DMS79 (cell line): Measurements from ENCODE around the gene CAMKK2.
"Not testable (repeated sequence)": the region's sequence is repeated elsewhere in the genome, so short reads cannot be mapped to it uniquely, and the experiment has no call there.

Experiments
- DNase-seq: peaks from one replicate; lab custom pipeline; 2025; lab: John Stamatoyannopoulos, UW

Gene CAMKK2

GRCh38 chr12:121279071-121279375 lies 17.5 kb downstream of the CAMKK2 start:
- no peak for DNase-seq

- DNase-seq: no peak
Observed at GRCh38 chr12:121278169-121279070, 18.1 kb downstream of the CAMKK2 start.

- DNase-seq: no peak
Observed at GRCh38 chr12:121277374-121277759, 19.1 kb downstream of the CAMKK2 start.

GRCh38 chr12:121274036-121274763 lies 22.3 kb downstream of the CAMKK2 start:
- no peak for DNase-seq

DNA sequence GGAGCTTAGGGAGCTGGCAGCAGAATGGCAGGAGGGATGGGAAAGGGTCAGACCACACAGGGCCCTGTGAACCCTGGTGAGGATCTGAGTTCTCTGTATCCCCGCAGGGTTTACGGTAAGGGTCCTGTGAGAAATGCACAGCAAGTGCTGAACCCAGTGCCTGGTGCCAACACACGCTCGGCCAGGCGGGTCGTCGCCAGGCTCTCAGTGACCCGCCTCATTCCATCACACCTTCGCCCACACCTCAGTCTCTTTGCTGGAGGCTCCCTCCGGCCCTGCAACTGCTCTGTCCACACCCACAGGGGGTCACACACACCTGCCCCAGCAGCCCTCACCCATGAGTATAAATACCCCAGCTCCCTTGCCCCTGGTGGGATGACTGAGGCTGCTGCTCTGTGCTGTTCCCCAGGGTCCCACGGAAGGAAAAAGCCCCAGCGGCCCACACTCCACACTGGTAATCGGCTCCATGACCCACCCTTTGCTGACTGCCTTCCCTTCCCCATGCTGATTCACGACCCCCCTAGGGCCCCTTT lies 23.1 kb downstream of the CAMKK2 start:
- no peak for DNase-seq

- DNase-seq: no peak
Observed at GRCh38 chr12:121267822-121268221, 28.7 kb downstream of the CAMKK2 start.

GRCh38 chr12:121264951-121265515 lies 31.5 kb downstream of the CAMKK2 start:
- no peak for DNase-seq

DNA sequence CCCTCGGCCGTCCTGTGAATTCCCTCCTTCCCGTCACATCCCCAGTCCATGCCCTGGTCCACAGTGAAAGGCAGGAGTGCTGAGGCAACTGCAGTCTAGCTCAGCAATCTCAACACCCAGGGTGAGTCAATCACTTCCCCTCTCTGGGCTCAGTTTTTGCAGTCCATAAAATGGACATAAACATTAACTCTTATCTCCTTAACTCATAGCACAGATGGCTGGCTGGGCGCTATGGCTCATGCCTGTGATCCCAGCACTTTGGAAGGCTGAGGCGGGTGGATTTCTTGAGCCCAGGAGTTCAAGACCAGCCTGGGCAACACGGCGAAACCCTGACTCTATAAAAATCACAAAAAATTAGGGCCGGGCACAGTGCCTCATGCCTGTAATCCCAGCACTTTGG lies 32.4 kb downstream of the CAMKK2 start:
- DNase-seq: no peak

- no peak for DNase-seq
Observed at GRCh38 chr12:121263206-121263935, 33.1 kb downstream of the CAMKK2 start.

DNA sequence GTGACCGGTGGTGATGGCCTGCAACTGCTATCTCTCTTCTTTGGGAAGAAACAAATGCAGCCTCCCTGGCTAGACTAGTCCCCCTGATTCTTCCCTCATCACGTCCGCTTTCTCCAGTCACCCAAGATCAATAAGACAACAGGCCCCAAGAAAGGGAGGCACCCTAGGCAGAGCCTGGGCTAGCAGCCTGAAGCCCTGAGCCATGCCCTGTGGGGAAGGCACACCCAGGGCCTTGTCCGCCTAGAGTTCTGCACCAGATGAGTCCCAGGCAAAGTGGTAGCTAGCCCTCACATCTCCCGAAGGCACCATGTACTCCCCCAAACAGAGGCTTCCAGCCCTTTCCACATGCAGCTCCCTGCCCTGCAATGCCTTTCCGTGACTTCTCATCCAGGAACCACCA lies 35.1 kb downstream of the CAMKK2 start:
- no peak for DNase-seq

DNA sequence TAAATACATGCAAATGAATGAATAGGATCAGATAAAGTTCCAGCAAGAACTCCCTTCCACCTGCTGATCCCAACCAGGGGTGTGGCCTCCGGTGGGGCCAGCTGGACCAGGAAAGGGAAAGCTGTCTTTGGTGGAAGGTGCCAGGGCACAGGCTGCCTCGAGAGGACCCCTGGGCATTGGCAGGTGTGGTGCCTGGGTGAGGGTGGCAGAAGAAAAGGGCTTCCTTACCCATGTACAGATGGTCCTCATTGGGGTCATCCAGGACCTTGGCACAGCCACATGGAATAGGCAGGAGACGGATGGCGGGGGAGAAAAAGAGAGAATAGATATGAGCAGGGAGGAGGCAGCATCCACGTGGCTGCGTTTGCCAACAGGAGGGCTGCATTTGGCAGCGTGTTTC lies 36.4 kb downstream of the CAMKK2 start:
- DNase-seq: no peak

- DNase-seq: no peak
Observed at GRCh38 chr12:121259074-121259473, 37.4 kb downstream of the CAMKK2 start.

DNA sequence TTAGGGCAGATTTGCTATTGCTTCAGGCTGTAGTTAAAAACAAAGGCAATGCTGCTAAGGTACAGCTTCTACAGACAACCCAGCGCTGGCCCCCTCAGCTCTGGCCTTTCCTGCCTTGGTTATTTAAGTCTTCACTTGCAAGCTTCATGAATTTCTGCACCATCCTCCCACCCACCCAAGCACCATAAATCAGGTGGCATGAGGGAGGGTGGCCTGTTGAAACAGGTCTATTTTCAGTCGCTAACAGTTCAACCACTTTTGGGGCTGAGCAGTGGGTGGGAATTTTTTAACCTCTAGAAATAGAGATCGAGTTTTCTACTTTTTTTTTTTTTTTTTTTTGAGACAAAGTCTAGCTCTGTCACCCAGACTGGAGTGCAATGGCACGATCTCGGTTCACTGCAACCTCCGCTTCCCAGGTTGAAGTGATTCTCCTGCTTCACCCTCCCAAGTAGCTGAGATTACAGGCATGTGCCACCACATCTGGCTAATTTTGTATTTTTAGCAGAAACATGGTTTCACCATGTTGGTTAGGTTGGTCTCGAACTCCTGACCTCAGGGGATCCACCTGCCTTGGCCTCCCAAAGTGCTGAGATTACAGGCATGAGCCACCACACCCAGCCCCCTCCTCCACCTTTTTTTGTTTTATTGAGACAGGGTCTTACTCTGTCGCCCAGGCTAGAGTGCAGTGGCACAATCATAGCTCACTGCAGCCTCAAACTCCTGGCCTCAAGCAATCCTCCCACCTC lies 38.6 kb downstream of the CAMKK2 start:
- not testable (repeated sequence) for DNase-seq

- no peak for DNase-seq
Observed at GRCh38 chr12:121255433-121255832, 41.1 kb downstream of the CAMKK2 start.

GRCh38 chr12:121253638-121254335 lies 42.7 kb downstream of the CAMKK2 start:
- DNase-seq: no peak

- no peak for DNase-seq
Observed at GRCh38 chr12:121252712-121253345, 43.7 kb downstream of the CAMKK2 start.

- DNase-seq: no peak
Observed at GRCh38 chr12:121251838-121252237, 44.7 kb downstream of the CAMKK2 start.

- DNase-seq: no peak
Observed at GRCh38 chr12:121250359-121250758, 46.1 kb downstream of the CAMKK2 start.

GRCh38 chr12:121248622-121249021 lies 47.9 kb downstream of the CAMKK2 start:
- no peak for DNase-seq

- no peak for DNase-seq
Observed at GRCh38 chr12:121246893-121247557, 49.5 kb downstream of the CAMKK2 start.
